Stomach (tissue), 9 donors: ENCODE results near the gene PSMD14. TPM values are rescaled to one million over a fixed set of nuclear protein-coding genes. Genes with fewer than 3 reads are reported as not detected.

Experiments used
- DNase-seq, 2 donors: peaks; one replicate each; pipeline versions ENCODE4 v3.0.0 to v3.0.0-alpha.2; 2013 to 2019
- H3K27ac ChIP-seq, 5 donors: fragments of 200-600 bp in 4 of 5; sonication (generic) in 4 of 5; one replicate each; pipeline ENCODE4 v1.5.1; 2013 to 2019; ENCODE audit warnings: mild to moderate bottlenecking in 1 of 5, moderate library complexity in 1 of 5
- H3K27me3 ChIP-seq, 3 donors: fragments of 200-600 bp; sonication (generic); one replicate each; pipeline ENCODE4 v1.5.1; 2017 to 2019; ENCODE audit warnings: mixed run types in 1 of 3
- H3K36me3 ChIP-seq, 4 donors: fragments of 200-600 bp; sonication (generic); 1 replicate in 3 of 4; 2 replicates in 1 of 4; pipeline ENCODE4 v1.5.1; 2016 to 2019
- H3K4me1 ChIP-seq, 4 donors: fragments of 200-600 bp; sonication (generic); one replicate each; pipeline ENCODE4 v1.5.1; 2016 to 2019
- H3K4me3 ChIP-seq, 4 donors: fragments of 200-600 bp; sonication (generic) in 3 of 4; one replicate each; pipeline ENCODE4 v1.5.1; 2016 to 2019; ENCODE audit warnings: mild to moderate bottlenecking in 1 of 4
- H3K9me3 ChIP-seq, 4 donors: fragments of 200-600 bp; sonication (generic); one replicate each; pipeline ENCODE4 v1.5.1; 2016 to 2019
- EP300 ChIP-seq: sonication (generic); formaldehyde crosslinking; IDR thresholded peaks from one replicate; pipeline ENCODE4 v1.6.1; 2017; ENCODE audit warnings: antibody characterized with exemption
- POLR2A ChIP-seq, 4 donors: fragments of 450-650 bp; IDR thresholded peaks; one replicate each; pipeline ENCODE4 v1.6.1; 2016; ENCODE audit warnings: antibody characterized with exemption in 4 of 4, control low read depth in 2 of 4, mild to moderate bottlenecking in 1 of 4, moderate library complexity in 1 of 4
- POLR2AphosphoS5 ChIP-seq, 3 donors: sonication (generic); formaldehyde crosslinking; IDR thresholded peaks; one replicate each; pipeline ENCODE4 v1.6.1; 2016; ENCODE audit warnings: antibody characterized with exemption in 3 of 3
- WGBS, 5 donors: extraction: QIAGEN DNeasy Blood & Tissue Kit in 3 of 5; methylation state at CpG; one replicate each; pipeline versions ENCODE4 v1.1.5 to v1.1.7; 2013 to 2018; 5-methylcytosine and 5-hydroxymethylcytosine counted together
- intact Hi-C: fragments of 100-400 bp; cut with DNase I; formaldehyde crosslinking; loops from one replicate; pipeline ENCODE4 v1.15.1; 2023; ENCODE audit warnings: low total_unique reads
- polyA plus RNA-seq, 3 donors: library from polyadenylated mRNA; stranded (reverse); fragments of 200-250 nt; gene quantifications; one replicate each; pipeline ENCODE4 v1.2.3, GENCODE V29; 2013
- total RNA-seq, 5 donors: library from RNA; depleted of rRNA; stranded (reverse); fragments of >200 nt; gene quantifications; one replicate each; pipeline versions ENCODE4 v1.1.0 to v1.2.3, GENCODE V29; 2014 to 2016
- TF ChIP-seq, protein P1 (sequence below), 7 experiments: fragments of 450-650 bp in 4 of 7; fragments of 200-600 bp in 3 of 7; sonication (generic) in 3 of 7; IDR thresholded peaks; one replicate each; pipeline ENCODE4 v1.5.1; 2016 to 2019; ENCODE audit warnings: antibody characterized with exemption in 7 of 7, control low read depth in 2 of 7, mild to moderate bottlenecking in 1 of 7
- donor health status: healthy with polysubstance abuse.
- donor health status: Bipolar disorder and iron deficiency.
- donor health status: healthy.

The PSMD14 gene
- total and polyA plus RNA-seq, 8 donors: 2.9 to 47.2 (median 24.8) TPM

- 4 to 12% (median 8%) methylated on average over 18 to 54 of the region's 54 CpGs for WGBS, 5 donors
- Histone ChIP-seq H3K9me3 (peaks cover 0 to 17% (median 3%) of the 10 kb centered on the region in 4 donors), H3K36me3 (no peaks in the 10 kb centered on the region), H3K4me1 (peaks cover 13 to 31% (median 24%) of the 10 kb centered on the region in 4 donors), H3K4me3 (peak overlapping the region in 3 of 4 donors; percentile 6 to 30 (median 29)), H3K27ac (no peak overlapping the region), H3K27me3 (peaks cover 46 to 99% (median 71%) of the 10 kb centered on the region in 3 donors)
- intact Hi-C loops: no loop called here
- TF ChIP-seq, protein P1, sequence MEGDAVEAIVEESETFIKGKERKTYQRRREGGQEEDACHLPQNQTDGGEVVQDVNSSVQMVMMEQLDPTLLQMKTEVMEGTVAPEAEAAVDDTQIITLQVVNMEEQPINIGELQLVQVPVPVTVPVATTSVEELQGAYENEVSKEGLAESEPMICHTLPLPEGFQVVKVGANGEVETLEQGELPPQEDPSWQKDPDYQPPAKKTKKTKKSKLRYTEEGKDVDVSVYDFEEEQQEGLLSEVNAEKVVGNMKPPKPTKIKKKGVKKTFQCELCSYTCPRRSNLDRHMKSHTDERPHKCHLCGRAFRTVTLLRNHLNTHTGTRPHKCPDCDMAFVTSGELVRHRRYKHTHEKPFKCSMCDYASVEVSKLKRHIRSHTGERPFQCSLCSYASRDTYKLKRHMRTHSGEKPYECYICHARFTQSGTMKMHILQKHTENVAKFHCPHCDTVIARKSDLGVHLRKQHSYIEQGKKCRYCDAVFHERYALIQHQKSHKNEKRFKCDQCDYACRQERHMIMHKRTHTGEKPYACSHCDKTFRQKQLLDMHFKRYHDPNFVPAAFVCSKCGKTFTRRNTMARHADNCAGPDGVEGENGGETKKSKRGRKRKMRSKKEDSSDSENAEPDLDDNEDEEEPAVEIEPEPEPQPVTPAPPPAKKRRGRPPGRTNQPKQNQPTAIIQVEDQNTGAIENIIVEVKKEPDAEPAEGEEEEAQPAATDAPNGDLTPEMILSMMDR (IDR thresholded peaks at IDR 0.05): no peak
- TF ChIP-seq POLR2A (IDR thresholded peaks at IDR 0.05) (no peak), EP300 (no peak), POLR2AphosphoS5 (IDR thresholded peaks at IDR 0.05) (no peak)
- DNase-seq: peak in 1 of 2 donors; percentile 28
Observed at GRCh38 chr2:161426922-161427663, 118.9 kb downstream of the PSMD14 start.

DNA sequence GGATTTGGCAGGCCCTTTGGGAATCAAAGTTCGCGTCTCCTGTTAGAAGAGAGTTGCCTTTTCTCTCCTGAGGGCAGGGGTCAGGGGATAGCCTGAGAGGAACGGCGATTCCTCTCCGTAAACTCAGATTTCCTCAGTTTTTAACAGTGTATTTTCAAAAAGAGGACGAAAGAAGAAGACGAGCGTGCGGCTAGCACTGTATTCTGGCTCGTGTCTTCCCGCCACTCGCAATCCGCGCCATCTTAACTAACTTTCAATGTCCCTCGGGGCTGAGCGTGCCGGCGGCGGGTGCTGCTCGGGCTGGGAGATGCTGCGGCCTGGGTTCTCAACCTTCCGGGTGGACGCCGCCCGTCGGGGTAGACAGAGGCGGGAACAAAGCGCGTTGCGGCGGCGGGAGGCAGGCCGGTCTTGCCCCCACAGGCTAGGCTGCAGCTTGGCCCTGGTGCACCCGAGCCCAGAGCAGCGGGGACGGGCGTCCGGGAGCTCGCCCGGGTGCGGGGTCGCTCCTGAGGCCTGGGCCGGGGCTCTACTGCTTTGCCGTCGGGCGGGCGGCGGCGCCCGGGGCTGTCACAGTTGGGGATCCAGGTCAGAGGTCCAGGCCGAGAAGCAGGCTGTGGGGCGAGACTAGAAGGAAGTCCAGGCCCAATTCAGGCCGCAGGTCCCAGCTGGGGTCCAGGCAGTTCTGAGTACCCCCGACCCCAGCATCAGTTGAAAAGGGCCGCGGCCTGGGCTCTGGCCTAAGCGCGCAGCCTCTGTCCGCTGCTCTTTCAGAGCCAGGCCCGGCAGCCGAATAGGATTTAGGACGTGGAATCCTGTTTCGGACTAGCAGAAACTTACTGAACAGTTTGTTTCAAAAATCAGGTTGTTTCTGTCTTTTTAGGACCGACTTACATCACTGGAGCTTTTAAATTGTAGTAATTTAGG, 119.7 kb downstream of the PSMD14 start:
- H3K4me3 ChIP-seq: peak overlapping the region in 1 of 4 donors; percentile 30
- TF ChIP-seq POLR2A (IDR thresholded peaks at IDR 0.05) (no peak), EP300 (no peak), POLR2AphosphoS5 (IDR thresholded peaks at IDR 0.05) (no peak)
- TF ChIP-seq, protein P1 (IDR thresholded peaks at IDR 0.05): no peak
- H3K9me3 ChIP-seq: peaks cover 0 to 17% (median 3%) of the 10 kb centered on the region in 4 donors
- intact Hi-C loops: no loop called here
- peak in 1 of 2 donors; percentile 30 for DNase-seq
- H3K27ac ChIP-seq: no peak overlapping the region
- H3K27me3 ChIP-seq: peaks cover 46 to 99% (median 63%) of the 10 kb centered on the region in 3 donors
- H3K36me3 ChIP-seq: no peaks in the 10 kb centered on the region
- peaks cover 13 to 31% (median 24%) of the 10 kb centered on the region in 4 donors for H3K4me1 ChIP-seq
- WGBS, 5 donors: 21 to 33% (median 27%) methylated on average over 48 to 64 of the region's 64 CpGs

- intact Hi-C loops: no loop called here
- no peak for DNase-seq
- no peak overlapping the region for H3K27ac ChIP-seq
- WGBS, 5 donors: 54 to 65% (median 63%) methylated on average over 2 of the region's 2 CpGs
- TF ChIP-seq EP300 (no peak), POLR2A (IDR thresholded peaks at IDR 0.05) (no peak), POLR2AphosphoS5 (IDR thresholded peaks at IDR 0.05) (no peak)
- TF ChIP-seq, protein P1 (IDR thresholded peaks at IDR 0.05): no peak
- H3K27me3 ChIP-seq: peaks cover 27 to 83% (median 38%) of the 10 kb centered on the region in 3 donors
- H3K4me1 ChIP-seq: peaks cover 0 to 16% (median 10%) of the 10 kb centered on the region in 4 donors
- no peaks in the 10 kb centered on the region for H3K36me3 ChIP-seq
- H3K4me3 ChIP-seq: no peak overlapping the region
- H3K9me3 ChIP-seq: peaks cover 0 to 20% (median 9%) of the 10 kb centered on the region in 4 donors
Observed at GRCh38 chr2:161430386-161430785, 122.2 kb downstream of the PSMD14 start.

GRCh38 chr2:161432107-161432506, 123.9 kb downstream of the PSMD14 start:
- no peak for DNase-seq
- H3K27ac ChIP-seq: no peak overlapping the region
- H3K4me3 ChIP-seq: no peak overlapping the region
- H3K9me3 ChIP-seq: peaks cover 0 to 21% (median 13%) of the 10 kb centered on the region in 4 donors
- H3K4me1 ChIP-seq: peaks cover 0 to 11% (median 4%) of the 10 kb centered on the region in 4 donors
- intact Hi-C loops: no loop called here
- H3K36me3 ChIP-seq: no peaks in the 10 kb centered on the region
- peaks cover 12 to 75% (median 21%) of the 10 kb centered on the region in 3 donors for H3K27me3 ChIP-seq
- 67 to 74% (median 71%) methylated on average over 3 of the region's 3 CpGs for WGBS, 5 donors
- TF ChIP-seq, protein P1 (IDR thresholded peaks at IDR 0.05): no peak
- no peak for TF ChIP-seq POLR2AphosphoS5 (IDR thresholded peaks at IDR 0.05)
- TF ChIP-seq EP300: no peak
- TF ChIP-seq POLR2A (IDR thresholded peaks at IDR 0.05): no peak
